Liver (tissue), 9 donors: ENCODE results near the gene LAMP5. TPM values are rescaled to one million over a fixed set of nuclear protein-coding genes. Genes with fewer than 3 reads are reported as not detected.

Source experiments
- DNase-seq: peaks from one replicate; pipeline ENCODE4 v3.0.0-alpha.2; 2017; ENCODE audit warnings: low spot score
- H3K27ac ChIP-seq, 2 donors: one replicate each; pipeline ENCODE4 v1.7.0; 2013; ENCODE audit warnings: inconsistent platforms in 2 of 2, low read length in 2 of 2, control low read depth in 1 of 2, low read depth in 1 of 2, mild to moderate bottlenecking in 1 of 2
- H3K27me3 ChIP-seq, 4 donors: one replicate each; pipeline versions ENCODE4 v1.6.1 to v1.7.0; 2013; ENCODE audit warnings: low read length in 3 of 4, inconsistent platforms in 1 of 4, mild to moderate bottlenecking in 1 of 4, moderate library complexity in 1 of 4; ENCODE audit not compliant: control insufficient read depth in 4 of 4, insufficient read depth in 4 of 4
- H3K36me3 ChIP-seq, 4 donors: one replicate each; pipeline versions ENCODE4 v1.6.1 to v1.7.0; 2013; ENCODE audit warnings: low read length in 3 of 4, mild to moderate bottlenecking in 3 of 4, low read depth in 1 of 4, moderate library complexity in 1 of 4; ENCODE audit not compliant: control insufficient read depth in 4 of 4, insufficient read depth in 3 of 4
- H3K4me1 ChIP-seq, 4 donors: one replicate each; pipeline versions ENCODE4 v1.6.1 to v1.7.0; 2013; ENCODE audit warnings: low read length in 3 of 4, mild to moderate bottlenecking in 3 of 4, moderate library complexity in 1 of 4; ENCODE audit not compliant: control insufficient read depth in 4 of 4, insufficient read depth in 4 of 4
- H3K4me3 ChIP-seq, 3 donors: one replicate each; pipeline versions ENCODE4 v1.6.1 to v1.7.0; 2013; ENCODE audit warnings: low read length in 3 of 3, control low read depth in 1 of 3, low read depth in 1 of 3, mild to moderate bottlenecking in 1 of 3
- H3K9ac ChIP-seq, 2 donors: one replicate each; pipeline ENCODE4 v1.7.0; 2013; ENCODE audit warnings: low read length in 2 of 2, mild to moderate bottlenecking in 2 of 2, moderate library complexity in 2 of 2, control low read depth in 1 of 2, low read depth in 1 of 2
- H3K9me3 ChIP-seq, 4 donors: one replicate each; pipeline versions ENCODE4 v1.6.1 to v1.7.0; 2013; ENCODE audit warnings: low read length in 3 of 4; ENCODE audit not compliant: control insufficient read depth in 4 of 4
- CTCF ChIP-seq: fragments of 150-350 bp; IDR thresholded peaks from 2 replicates; pipeline ENCODE4 v1.5.1; 2017; ENCODE audit warnings: improper control_type of control experiment, low read depth, low read length; ENCODE audit not compliant: missing input control
- EGR1 ChIP-seq, 2 donors: IDR thresholded peaks; 2 replicates each; pipeline ENCODE4 v1.6.1; 2016 to 2018; ENCODE audit warnings: antibody characterized with exemption in 2 of 2, low read depth in 2 of 2
- FOXA1 ChIP-seq: IDR thresholded peaks from 2 replicates; pipeline ENCODE4 v1.6.1; 2016; ENCODE audit warnings: antibody characterized with exemption
- FOXA2 ChIP-seq: IDR thresholded peaks from 2 replicates; pipeline ENCODE4 v1.6.1; 2016; ENCODE audit warnings: antibody characterized with exemption
- GABPA ChIP-seq, 2 donors: IDR thresholded peaks in 1 of 2; conservative IDR thresholded peaks in 1 of 2; 2 replicates each; pipeline ENCODE4 v1.6.1; 2016; ENCODE audit warnings: antibody characterized with exemption in 2 of 2, mild to moderate bottlenecking in 1 of 2, moderate library complexity in 1 of 2
- HNF4G ChIP-seq: IDR thresholded peaks from 2 replicates; pipeline ENCODE4 v1.6.1; 2016; ENCODE audit warnings: antibody characterized with exemption
- JUND ChIP-seq, 2 donors: IDR thresholded peaks; 2 replicates each; pipeline ENCODE4 v1.6.1; 2016; ENCODE audit warnings: antibody characterized with exemption in 2 of 2
- MAX ChIP-seq: IDR thresholded peaks from 2 replicates; pipeline ENCODE4 v1.6.1; 2016; ENCODE audit warnings: antibody characterized with exemption
- NR2F2 ChIP-seq: IDR thresholded peaks from 2 replicates; pipeline ENCODE4 v1.6.1; 2016; ENCODE audit warnings: antibody characterized with exemption
- RAD21 ChIP-seq, 2 donors: IDR thresholded peaks; 2 replicates each; pipeline ENCODE4 v1.6.1; 2016; ENCODE audit warnings: antibody characterized with exemption in 2 of 2, mild to moderate bottlenecking in 2 of 2
- REST ChIP-seq: IDR thresholded peaks from 2 replicates; pipeline ENCODE4 v1.6.1; 2016; ENCODE audit warnings: antibody characterized with exemption, mild to moderate bottlenecking
- RXRA ChIP-seq, 2 donors: IDR thresholded peaks; 2 replicates each; pipeline ENCODE4 v1.6.1; 2017 to 2018; ENCODE audit warnings: antibody characterized with exemption in 2 of 2, mild to moderate bottlenecking in 1 of 2
- SP1 ChIP-seq: IDR thresholded peaks from 2 replicates; pipeline ENCODE4 v1.6.1; 2018; ENCODE audit warnings: antibody characterized with exemption, mild to moderate bottlenecking
- TAF1 ChIP-seq: conservative IDR thresholded peaks from 2 replicates; pipeline ENCODE4 v1.6.1; 2016; ENCODE audit warnings: antibody characterized with exemption, mild to moderate bottlenecking
- YY1 ChIP-seq: IDR thresholded peaks from 2 replicates; pipeline ENCODE4 v1.6.1; 2016; ENCODE audit warnings: antibody characterized with exemption, mild to moderate bottlenecking
- WGBS: extraction: QIAGEN DNeasy Blood & Tissue Kit; methylation state at CpG from one replicate; pipeline ENCODE4 v1.1.7; 2013; 5-methylcytosine and 5-hydroxymethylcytosine counted together
- polyA plus RNA-seq, 2 donors: library from polyadenylated mRNA; stranded (reverse) in 1 of 2; unstranded in 1 of 2; fragments of 200-250 nt in 1 of 2; fragments of >200 nt in 1 of 2; fragmentation: Nextera tagmentation in 1 of 2; extraction: Ambion mirVana in 1 of 2; gene quantifications; one replicate each; pipeline versions ENCODE4 v1.2.1 to v1.2.3, GENCODE V29; 2013 to 2015
- total RNA-seq, 2 donors: library from RNA; depleted of rRNA; stranded (reverse); fragments of >200 nt; gene quantifications; one replicate each; pipeline ENCODE4 v1.2.3, GENCODE V29; 2014
- TF ChIP-seq, protein P1 (sequence below): IDR thresholded peaks from 2 replicates; pipeline ENCODE4 v1.6.1; 2016; ENCODE audit warnings: antibody characterized with exemption
- donor health status: healthy.
- donor health status: healthy.
- donor health status: healthy.
- donor health status: healthy.
- donor health status: healthy.

The LAMP5 gene
- total and polyA plus RNA-seq, 4 donors: 0.08 to 0.09 TPM; not detected in 2

- no peak overlapping the region for H3K9ac ChIP-seq
- TF ChIP-seq YY1 (no peak), HNF4G (no peak), GABPA (IDR thresholded peaks at IDR 0.05 in 1 of 2, conservative IDR thresholded peaks at IDR 0.05 in 1 of 2) (no peak), JUND (IDR thresholded peaks at IDR 0.05) (no peak), RXRA (IDR thresholded peaks at IDR 0.05) (no peak), MAX (no peak), RAD21 (IDR thresholded peaks at IDR 0.05) (no peak), NR2F2 (no peak), FOXA1 (no peak)
- H3K4me1 ChIP-seq: no peaks in the 10 kb centered on the region
- WGBS: 91% methylated on average over 2 of the region's 2 CpGs
- no peaks in the 10 kb centered on the region for H3K36me3 ChIP-seq
- no peaks in the 10 kb centered on the region for H3K27me3 ChIP-seq
- DNase-seq: no peak
- H3K4me3 ChIP-seq: no peak overlapping the region
- no peaks in the 10 kb centered on the region for H3K9me3 ChIP-seq
- no peak overlapping the region for H3K27ac ChIP-seq
Measured at GRCh38 chr20:9474835-9475415, 39.5 kb upstream of the LAMP5 start.

GRCh38 chr20:9475456-9475855 lies 38.9 kb upstream of the LAMP5 start:
- Histone ChIP-seq H3K4me1 (no peaks in the 10 kb centered on the region), H3K27ac (no peak overlapping the region), H3K9me3 (no peaks in the 10 kb centered on the region), H3K36me3 (no peaks in the 10 kb centered on the region), H3K4me3 (no peak overlapping the region), H3K27me3 (no peaks in the 10 kb centered on the region), H3K9ac (no peak overlapping the region)
- no peak for DNase-seq
- TF ChIP-seq HNF4G: no peak
- TF ChIP-seq FOXA1: no peak

DNA sequence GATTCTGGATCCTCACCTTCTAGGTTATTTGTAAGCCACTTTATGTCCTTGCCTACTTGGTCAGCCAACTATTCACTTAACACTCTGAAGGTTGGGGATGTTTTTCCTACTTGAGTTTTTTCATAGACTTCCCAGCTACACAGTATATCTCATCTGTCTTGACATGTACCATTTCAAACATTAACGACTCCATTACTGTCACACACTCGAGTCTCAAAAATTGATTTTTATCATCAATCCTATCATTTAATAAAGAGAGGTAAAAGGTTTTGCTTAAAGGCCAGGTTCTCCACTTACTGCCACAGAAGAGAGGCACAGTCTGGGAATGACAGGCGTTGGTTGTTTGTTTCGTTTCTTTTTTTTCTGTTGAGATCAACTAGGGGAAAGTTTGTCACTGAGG lies 38.2 kb upstream of the LAMP5 start:
- WGBS: 69% methylated on average over 4 of the region's 4 CpGs
- TF ChIP-seq FOXA2 (no peak), TAF1 (no peak), EGR1 (IDR thresholded peaks at IDR 0.05; ENCODE audit: low read depth in 2 of 2) (no peak), FOXA1 (no peak), RAD21 (IDR thresholded peaks at IDR 0.05) (no peak), GABPA (IDR thresholded peaks at IDR 0.05 in 1 of 2, conservative IDR thresholded peaks at IDR 0.05 in 1 of 2) (no peak), NR2F2 (no peak), HNF4G (no peak), RXRA (IDR thresholded peaks at IDR 0.05) (no peak), CTCF (no peak), REST (no peak), YY1 (no peak), MAX (no peak), SP1 (no peak), JUND (IDR thresholded peaks at IDR 0.05) (no peak)
- TF ChIP-seq, protein P1, sequence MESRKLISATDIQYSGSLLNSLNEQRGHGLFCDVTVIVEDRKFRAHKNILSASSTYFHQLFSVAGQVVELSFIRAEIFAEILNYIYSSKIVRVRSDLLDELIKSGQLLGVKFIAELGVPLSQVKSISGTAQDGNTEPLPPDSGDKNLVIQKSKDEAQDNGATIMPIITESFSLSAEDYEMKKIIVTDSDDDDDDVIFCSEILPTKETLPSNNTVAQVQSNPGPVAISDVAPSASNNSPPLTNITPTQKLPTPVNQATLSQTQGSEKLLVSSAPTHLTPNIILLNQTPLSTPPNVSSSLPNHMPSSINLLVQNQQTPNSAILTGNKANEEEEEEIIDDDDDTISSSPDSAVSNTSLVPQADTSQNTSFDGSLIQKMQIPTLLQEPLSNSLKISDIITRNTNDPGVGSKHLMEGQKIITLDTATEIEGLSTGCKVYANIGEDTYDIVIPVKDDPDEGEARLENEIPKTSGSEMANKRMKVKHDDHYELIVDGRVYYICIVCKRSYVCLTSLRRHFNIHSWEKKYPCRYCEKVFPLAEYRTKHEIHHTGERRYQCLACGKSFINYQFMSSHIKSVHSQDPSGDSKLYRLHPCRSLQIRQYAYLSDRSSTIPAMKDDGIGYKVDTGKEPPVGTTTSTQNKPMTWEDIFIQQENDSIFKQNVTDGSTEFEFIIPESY: no peak
- Histone ChIP-seq H3K27me3 (no peaks in the 10 kb centered on the region), H3K4me1 (no peaks in the 10 kb centered on the region), H3K9ac (no peak overlapping the region), H3K9me3 (no peaks in the 10 kb centered on the region), H3K4me3 (no peak overlapping the region), H3K27ac (no peak overlapping the region), H3K36me3 (no peaks in the 10 kb centered on the region)
- DNase-seq: no peak
